ENCODE data around the gene LTBP1. TPM values are rescaled to one million over a fixed set of nuclear protein-coding genes. Genes with fewer than 3 reads are reported as not detected.

Gene LTBP1
- total RNA-seq, 4 donors from 2014 or later = 12.6 to 81.0 (median 16.0) TPM

- TF ChIP-seq, protein P1, sequence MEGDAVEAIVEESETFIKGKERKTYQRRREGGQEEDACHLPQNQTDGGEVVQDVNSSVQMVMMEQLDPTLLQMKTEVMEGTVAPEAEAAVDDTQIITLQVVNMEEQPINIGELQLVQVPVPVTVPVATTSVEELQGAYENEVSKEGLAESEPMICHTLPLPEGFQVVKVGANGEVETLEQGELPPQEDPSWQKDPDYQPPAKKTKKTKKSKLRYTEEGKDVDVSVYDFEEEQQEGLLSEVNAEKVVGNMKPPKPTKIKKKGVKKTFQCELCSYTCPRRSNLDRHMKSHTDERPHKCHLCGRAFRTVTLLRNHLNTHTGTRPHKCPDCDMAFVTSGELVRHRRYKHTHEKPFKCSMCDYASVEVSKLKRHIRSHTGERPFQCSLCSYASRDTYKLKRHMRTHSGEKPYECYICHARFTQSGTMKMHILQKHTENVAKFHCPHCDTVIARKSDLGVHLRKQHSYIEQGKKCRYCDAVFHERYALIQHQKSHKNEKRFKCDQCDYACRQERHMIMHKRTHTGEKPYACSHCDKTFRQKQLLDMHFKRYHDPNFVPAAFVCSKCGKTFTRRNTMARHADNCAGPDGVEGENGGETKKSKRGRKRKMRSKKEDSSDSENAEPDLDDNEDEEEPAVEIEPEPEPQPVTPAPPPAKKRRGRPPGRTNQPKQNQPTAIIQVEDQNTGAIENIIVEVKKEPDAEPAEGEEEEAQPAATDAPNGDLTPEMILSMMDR (IDR thresholded peaks at IDR 0.05) = no peak
- ATAC-seq (ENCODE audit: low FRiP score) (no peak), DNase-seq (ENCODE audit: low spot score) (no peak)
Measured at GRCh38 chr2:33370636-33371265, 424.0 kb downstream of the LTBP1 start.

DNA sequence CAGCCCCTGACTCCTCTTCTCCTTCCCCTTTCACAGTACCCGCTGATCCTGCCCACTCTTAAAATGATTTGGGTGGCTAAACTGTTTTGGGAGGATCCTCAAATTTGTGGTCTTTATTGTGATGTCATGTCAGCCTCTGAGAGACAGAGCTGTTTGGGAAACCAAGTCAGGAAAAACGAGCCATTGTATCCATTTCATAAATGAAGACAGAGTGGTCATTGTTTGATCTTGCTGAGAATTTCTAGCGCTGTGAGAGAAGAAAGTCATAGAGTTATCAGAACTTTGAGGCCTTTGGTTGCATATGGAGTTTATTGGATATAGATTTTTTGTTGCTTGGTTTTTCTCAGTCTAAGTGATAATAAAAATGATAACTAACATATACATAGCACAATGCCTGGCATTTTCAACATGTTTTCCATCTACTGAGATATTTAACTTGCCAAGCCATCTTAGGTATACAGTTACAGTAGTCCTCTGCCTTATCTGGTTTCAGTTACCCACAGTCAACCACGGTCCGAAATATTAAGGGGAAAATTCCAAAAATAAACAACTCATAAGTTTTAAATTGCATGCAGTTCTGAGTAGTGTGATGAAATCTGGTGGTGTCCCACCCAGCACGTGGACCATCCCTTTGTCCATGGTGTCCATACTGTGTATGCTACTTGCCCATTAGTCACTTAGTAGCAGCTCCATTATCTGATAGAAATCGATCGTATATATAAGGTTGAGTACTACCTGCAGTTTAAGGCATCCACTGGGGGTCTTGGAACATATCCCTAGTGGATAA lies 424.7 kb downstream of the LTBP1 start:
- DNase-seq (ENCODE audit: low spot score) = no peak
- TF ChIP-seq, protein P1 (IDR thresholded peaks at IDR 0.05) = no peak
- no peak for ATAC-seq (ENCODE audit: low FRiP score)

- no peak for ATAC-seq (ENCODE audit: low FRiP score)
- TF ChIP-seq, protein P1 (IDR thresholded peaks at IDR 0.05) = no peak
Measured at GRCh38 chr2:33372940-33373553, 426.3 kb downstream of the LTBP1 start.

GRCh38 chr2:33373986-33374385 lies 427.2 kb downstream of the LTBP1 start:
- TF ChIP-seq, protein P1 (IDR thresholded peaks at IDR 0.05) = no peak
- DNase-seq (ENCODE audit: low spot score) (no peak), ATAC-seq (ENCODE audit: low FRiP score) (peak; percentile 90)

More at GRCh38 chr2:33372940-33373553, 426.3 kb downstream of the LTBP1 start:
- no peak for DNase-seq (ENCODE audit: low spot score)

GRCh38 chr2:33375054-33375453 lies 428.3 kb downstream of the LTBP1 start:
- ATAC-seq (ENCODE audit: low FRiP score) = no peak
- TF ChIP-seq, protein P1 (IDR thresholded peaks at IDR 0.05) = no peak
- DNase-seq (ENCODE audit: low spot score) = no peak

GRCh38 chr2:33377048-33377447 lies 430.3 kb downstream of the LTBP1 start:
- ATAC-seq (ENCODE audit: low FRiP score) = no peak
- DNase-seq (ENCODE audit: low spot score) = no peak
- TF ChIP-seq, protein P1 (IDR thresholded peaks at IDR 0.05) = no peak

All from omental fat pad (tissue), 4 donors.